GM18498 (cell line): Measurements from ENCODE around the gene AOAH.

Source experiments
- ATAC-seq: cut with Tn5 transposase; IDR thresholded peaks from one replicate; pipeline ENCODE4 v1.9.1; 2021; ENCODE audit warnings: mild to moderate bottlenecking, moderate library complexity; ENCODE audit not compliant: unreplicated experiment

AOAH gene

DNA sequence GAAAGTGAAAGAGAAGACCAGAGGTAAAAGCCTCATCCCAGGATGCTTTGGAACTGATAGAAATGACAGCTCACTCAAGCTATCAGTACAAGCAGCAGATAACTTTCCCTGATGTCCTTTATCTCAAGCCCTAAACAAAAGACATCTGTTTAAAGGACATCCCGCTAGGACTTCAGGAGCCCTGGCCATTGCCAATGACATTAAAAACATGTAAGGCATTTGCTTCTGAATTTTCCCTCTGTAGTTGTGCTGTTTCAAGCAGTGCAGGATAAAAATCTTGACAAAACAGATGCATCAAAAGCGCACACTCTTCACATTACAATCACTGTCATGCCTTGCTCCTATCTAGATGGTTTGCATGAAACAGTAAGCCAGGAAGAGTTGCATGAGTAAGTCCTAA is 159.8 kb downstream of the AOAH start:
- no peak for ATAC-seq

DNA sequence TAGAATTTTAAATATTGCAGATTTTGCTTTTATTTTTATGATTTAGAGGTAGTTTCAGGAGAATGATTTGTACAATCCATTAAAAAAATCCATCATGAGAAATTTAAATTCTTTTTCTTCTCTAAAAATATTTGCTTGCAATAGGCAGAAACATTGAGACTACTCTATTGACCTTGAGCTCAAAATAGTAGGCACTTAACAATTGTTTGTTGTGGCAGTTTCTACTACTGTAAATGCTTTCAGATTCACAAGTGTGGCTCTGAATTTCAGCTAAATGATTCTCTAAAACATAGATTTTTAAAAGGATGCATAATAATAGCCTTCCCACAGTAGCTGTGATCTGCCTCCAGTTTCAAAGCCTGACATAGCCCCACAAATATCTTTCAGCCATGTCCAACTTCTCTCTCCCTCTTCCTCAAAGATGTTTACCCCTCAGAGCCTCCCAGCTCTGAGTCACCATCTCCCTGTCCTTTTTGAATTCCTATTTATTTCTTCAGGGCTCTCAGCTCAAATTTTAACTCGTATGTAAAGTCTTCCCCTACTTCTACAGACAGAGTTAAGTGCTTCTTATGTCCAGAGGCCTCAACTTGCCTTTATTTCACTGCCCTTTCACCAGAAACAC is 160.5 kb downstream of the AOAH start:
- no peak for ATAC-seq

DNA sequence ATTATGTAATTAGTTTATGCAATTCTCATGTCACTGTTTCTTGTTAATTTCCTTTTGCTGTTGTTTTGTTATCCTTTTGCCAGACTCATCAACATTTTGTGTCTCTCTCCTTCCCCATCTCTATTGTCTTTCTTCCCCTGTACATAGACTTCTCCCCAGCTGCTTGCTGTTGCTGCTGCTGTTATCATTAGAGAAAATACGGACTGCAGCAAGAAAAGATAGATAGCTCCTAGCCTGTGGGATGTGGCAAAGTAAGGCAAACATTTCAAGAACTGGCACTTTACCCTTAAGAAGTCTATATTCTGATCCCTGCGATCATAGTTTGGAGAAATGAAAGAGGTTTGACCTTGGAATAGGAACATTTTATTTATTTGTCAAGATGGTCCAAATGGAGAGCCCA is 162.2 kb downstream of the AOAH start:
- no peak for ATAC-seq

DNA sequence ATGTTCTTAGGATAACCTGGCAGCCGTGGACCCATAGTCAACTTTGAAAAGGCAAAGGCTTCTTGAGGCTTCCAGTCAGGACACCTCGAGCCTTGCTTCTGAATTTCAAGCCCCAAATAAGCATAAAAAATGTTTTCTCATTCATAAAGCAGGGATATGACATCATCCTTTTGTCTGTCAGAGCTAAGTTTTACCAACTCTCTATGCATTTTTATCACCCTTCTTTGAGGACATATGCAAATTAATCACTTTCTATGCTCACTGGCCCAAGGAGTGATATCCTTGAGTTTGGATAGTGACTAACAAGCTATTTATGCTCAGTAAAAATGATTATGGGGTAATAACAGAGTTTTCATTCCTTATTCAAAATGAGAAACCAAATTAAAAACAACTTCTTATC is 175.3 kb downstream of the AOAH start:
- ATAC-seq = no peak

DNA sequence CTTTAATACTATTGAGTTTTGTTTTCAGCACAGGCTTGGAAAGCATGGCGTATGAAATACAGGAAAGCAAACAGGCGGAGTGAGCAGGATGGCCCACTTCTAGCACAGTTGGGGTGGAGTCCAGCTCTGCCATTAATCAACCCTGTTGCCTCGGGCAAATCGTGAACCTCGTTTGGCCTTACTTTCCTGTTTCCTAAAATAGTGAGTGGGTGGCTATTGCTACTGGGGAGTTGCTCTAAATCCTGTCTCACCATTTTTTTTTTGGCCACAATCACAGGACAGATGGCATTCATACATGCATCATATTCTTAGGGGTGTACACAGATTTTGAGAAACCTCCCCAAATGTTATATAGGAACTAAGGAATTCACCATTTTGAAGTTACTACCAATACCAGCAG is 176.9 kb downstream of the AOAH start:
- ATAC-seq = no peak

DNA sequence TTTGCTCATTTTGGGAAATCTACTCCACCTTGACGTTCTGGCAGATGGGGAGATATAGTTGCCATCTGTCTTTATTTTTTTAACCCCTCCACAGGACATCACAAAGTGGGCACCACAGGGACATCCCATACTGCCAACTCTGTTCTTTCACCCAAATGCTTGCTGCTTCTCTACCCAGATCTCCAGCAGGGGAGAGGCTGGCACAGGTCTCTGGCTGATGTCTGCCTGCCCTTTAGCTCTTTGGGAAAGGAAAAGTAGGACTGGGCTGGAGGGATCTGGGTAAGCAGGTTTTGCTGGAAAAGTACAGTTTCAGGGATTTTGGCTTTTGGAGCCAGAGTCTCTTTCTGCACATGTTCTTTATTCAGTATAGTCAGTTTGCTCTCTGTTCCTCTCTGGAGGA is 178.0 kb downstream of the AOAH start:
- no peak for ATAC-seq

DNA sequence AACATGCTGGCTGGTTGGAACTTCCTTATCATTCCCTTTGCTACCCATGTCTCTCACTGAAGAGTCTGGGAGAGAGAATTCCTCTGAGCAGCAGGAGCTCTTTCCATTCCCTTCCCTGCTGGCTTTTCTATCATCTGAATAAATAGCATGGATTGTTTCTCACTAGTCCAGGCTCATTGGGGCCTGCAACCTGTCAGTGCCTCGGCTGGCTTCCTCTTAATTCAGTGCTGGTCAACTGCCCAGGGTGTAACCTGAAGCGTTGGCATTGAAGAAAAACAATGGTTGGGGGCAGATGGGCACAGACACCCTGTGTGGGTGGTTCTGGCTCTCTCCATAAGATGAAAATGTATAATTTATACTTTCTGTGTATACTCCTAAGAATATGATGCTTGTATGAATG is 179.0 kb downstream of the AOAH start:
- ATAC-seq = no peak

DNA sequence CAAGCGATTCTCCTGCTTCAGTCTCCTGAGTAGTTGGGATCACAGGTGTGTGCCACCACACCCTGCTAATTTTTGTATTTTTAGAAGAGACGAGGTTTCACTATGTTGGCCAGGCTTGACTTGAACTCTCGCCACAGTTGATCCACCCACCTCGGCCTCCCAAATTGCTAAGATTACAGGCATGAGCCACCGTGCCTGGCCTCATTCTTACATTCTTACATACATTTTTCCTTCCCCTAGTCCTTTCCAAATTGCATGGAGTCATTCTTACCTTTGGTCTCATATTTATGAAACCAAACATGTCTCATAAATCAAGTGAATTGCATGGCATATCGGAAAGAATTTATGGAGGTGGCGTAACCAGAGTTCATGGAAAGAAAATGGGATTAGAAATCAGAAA is 186.2 kb downstream of the AOAH start:
- no peak for ATAC-seq

DNA sequence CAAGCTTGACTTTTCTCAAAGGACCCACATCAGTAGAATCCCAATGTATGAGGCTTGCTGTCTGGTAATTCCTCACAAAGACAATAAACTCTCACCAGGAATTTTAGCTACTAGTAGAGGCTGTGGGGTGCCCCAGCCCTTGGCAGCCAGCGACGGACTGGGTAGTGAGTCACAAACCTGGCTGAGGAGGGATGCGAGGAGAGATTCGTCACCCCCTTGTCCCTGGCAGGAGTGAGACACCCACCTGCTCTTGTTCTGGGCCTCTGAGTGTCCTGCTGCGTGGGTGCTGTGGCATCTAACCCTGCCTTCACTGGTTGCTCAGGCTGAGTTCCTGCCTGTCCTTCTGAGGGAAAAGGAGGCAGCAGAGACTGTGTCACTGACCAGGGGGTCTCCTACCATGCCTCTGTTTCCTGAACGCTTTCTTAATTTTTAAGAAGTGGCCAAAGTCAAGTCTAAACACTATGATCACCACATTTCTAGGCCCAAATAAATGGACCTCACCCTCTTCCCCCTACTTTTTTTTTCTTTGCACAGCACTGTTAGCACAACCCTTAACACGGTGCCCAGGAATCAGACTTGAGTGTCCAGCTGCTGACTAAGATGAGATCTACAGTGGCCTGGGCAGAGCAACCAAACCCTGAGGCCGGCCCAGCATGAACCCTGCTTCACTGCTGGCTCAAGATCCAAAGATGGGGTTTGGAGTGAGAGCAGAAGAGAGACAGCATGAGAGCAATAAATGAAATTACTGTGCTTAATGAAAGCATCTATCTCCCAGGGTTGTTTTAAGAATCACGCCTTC is 188.2 kb downstream of the AOAH start:
- no peak for ATAC-seq

DNA sequence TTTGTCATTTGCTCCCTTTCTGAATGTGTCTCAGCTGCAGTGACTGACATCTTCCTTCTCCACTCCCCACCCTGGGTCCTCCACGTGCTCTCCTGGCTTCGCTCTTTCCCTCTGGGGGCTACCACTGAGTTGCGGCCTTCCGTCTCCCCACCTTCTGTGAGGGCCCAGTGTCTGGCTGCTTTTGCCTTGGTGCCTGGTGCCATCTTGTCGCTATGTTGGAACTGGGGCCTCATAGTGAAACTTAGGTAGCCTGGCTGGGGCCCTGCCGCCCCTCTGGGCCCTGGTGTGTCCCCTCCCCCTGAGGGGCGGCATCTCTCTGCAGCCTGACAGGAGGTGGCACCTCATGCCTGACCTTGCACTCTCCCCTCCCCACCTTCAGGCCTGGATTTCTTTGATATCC is 190.6 kb downstream of the AOAH start:
- ATAC-seq = no peak

DNA sequence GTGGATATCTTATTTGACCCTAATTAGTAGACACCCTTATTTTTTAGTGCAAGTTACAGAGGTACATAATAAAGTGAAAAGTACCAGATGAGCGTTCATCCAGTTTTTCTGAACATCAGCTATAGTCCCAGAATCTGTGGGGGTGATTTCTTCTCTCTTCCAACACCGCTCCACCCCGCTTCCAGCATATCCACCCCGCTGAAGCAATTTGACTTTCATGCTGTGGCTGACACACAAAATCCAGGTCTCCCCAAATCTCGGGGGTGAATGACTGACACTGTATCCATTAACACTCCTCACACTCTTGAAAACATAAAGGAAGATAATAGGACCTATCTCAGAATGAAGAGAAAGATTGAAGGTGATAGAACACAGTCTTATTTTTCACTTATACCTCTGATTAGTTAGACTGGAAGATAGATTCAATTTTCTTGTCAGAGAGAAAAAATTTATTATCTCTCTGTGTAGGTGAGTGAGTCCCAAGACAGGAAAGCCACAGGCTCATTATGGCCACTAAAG is 191.3 kb downstream of the AOAH start:
- ATAC-seq = no peak

DNA sequence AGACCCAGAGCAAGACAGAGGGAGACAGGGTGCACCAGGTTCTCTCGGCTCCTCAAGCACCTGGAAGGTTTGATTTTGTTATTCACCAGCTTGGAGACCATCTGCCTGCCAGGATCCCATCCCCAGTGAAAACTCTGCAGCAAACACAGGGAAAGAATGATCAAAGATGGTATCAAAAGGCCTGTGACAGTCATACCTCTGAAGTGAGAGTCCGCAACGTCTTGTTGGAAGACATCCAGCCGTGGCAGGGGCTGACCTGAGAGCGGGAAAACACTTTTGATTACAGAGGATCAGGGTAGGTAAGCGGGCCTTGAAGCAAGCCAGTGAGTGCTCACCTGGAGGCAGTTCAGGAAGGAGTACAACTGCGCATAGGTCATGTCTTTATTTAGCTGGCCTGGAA is 192.3 kb downstream of the AOAH start:
- no peak for ATAC-seq

DNA sequence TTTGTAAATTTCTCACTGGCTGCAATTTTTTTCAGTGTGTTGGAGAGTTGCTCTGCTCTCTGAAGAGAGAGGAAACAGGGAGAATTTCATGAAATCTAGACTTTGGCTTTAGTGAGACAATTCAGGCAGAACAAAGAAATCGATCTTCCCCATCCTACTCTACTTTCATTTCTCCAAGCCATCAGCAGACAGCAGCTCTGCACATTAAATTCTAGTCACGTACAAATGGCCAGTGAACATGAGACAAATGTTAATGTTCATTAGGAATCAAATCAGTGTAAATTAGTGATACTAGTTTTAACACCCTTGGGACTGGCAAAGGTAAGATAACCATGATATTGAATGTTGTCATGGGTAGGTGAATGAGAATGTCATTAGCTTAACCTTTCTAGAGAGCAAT is 193.8 kb downstream of the AOAH start:
- no peak for ATAC-seq

DNA sequence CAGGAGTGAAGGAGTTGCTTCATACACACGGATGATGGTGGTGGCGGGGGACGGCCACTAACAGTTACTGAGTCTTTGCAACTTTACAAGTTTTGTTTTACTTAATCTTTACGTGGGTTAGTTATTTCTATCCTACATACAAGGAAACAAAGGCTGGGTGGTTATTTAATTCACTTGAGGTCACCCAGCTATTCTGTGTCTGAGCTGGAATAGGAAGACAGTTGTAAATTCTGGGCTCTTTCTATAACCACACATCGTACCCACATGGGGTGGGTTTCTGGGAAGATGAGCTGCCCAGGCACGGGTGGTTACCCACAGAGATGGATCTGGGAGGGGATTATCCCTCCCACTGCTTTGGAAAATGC is 196.8 kb downstream of the AOAH start:
- no peak for ATAC-seq

DNA sequence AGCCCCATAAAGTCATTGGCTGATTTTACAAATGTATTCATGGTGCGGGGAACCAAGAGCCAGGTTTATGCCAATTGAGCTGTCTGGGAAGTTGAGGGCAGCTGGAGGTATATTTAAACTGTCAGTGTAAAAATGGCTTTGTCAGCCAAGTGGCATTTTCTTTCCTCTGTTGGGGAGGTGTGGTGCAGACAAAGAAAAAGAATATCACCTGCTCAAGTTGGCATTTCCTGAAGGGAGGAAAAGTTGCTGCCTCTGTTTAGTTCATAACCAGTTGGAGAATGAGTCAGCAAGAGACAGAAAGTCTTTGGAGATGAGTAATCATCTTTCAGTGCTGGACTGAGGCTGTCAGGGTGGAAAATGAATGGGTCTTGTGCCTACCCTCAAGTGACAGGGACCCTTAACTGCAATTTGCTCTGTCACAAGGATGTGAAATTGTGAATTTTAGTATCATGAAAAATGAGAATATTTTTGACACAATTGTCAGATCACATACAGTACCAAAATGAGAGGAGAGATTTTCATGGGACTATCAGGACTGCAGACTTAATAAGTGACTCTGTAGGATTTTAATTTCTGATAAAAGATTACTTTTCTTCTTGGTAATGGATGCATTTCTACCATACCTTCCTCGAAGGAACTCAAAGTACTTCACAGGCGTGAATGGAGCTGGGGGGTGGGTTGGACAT is 197.3 kb downstream of the AOAH start:
- ATAC-seq = no peak

DNA sequence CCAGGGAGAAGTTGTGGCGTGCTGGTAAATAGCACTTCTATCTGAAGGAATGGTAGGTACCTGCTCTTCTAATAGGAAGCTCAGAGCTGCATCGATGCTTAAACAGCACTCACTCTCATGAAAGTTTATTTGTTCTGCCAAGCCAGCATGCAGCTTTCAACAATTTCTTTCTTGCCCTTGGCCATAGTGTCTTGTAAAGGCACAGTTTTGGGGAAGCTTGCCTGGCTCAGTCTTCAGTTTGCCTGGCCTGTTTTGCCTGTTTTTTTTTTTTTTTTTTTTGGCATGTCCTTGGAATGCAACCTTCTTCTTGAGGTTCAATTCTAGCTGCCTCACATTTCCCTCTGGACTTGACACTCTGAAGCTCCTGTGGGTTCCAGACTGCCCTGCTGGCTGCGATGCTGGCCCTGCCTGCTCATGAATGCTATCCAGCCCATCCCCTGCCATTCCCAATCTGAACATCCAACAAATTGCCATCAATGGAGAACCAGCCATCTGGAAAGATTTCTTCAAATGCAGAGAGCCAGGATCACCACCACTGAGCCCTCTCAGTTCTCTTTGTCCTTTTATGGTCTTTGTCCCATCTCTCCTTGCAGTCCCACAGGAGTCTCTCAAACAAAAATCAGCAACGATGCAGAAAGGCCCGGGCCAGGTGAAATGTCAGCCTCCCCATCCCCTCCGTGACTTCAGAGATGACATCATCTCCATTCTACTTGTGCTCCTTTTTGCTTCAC is 200.8 kb downstream of the AOAH start:
- ATAC-seq = no peak

DNA sequence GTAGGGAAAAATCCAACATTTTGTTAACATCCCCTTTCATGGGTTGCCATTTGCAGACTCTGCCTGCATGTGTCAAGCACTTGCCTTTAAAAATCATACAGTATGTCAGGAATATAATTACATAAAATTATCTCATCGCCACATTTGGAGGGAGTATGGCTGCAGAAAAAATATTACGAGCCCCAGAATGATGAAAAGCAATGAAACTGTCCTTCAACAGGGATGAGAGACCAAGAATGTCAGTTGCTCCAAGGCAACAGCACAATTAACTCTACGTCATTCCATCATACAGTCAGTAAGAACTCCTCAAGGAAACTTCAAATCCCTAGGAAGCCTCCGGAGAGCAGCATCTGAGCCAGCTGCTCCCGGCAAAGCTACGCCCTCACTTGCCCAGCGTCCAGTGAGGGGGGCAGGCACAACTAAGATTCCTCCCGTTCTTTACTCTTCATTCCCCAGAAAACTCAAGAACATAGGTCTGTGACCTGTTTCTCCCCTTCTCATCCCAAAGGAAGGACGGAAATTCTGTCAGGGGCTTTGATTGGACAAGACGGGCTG is 201.8 kb downstream of the AOAH start:
- ATAC-seq = no peak

DNA sequence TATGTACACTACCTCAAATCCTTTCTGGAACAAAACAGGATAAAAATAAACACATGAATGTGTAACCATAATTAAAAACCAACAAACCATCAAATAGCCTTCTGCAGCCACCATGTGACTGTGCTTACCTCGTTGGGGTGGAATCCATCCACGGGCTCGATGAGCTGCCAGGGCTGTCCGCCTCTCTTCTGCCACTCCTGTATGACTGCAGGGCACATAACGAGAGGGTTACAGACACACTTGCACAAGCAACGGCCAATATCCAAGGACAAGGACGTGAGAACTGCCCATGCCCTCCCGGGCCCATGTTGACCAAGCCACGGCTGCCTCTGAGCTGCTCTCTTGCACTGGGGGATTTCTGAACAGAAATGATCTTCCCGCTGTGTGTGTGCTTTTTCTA is 202.4 kb downstream of the AOAH start:
- ATAC-seq = no peak

DNA sequence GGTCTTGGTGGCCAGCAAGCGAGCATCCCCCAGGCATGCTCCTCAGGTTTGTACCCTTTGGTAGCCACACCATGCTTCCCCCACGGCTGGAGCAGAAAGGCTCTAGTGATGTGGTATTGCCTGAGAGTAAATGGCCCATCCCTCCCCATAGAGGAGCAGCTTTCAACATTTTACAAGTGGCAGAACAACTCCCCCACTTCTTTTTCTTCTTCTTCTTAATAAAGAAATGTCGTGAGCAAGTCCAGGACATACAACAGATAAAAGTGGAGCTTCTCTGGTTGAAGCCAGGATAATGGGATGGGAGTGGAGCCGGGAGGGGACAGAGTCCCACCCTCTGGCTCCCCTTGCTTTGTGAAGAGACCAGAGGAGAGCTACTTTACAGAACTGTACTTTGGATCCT is 203.2 kb downstream of the AOAH start:
- ATAC-seq = no peak

DNA sequence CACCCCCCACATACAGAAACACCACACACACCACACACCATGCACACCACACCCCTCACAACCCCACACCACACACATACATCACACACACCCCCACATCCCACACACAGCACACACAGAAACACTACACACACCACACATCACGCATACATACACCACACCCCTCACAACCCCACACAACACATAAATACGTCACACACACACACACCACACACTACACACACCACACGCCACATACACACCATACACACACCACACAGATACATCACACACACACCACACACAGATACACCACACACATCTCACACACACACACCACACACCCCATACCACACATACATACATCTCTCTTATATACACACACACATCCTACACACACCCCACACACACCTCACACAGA is 208.4 kb downstream of the AOAH start:
- no peak for ATAC-seq
